Measurements from ENCODE around the gene EIF4H.
"Not testable (repeated sequence)": the region's sequence is repeated elsewhere in the genome, so short reads cannot be mapped to it uniquely, and the experiment has no call there.

EIF4H gene

GRCh38 chr7:74197449-74198124, 23.4 kb downstream of the EIF4H start:
- H3K4me3 Mint-ChIP-seq: no peak overlapping the region
- H3K27ac Mint-ChIP-seq: peak overlapping the region in 1 of 3 experiments; percentile 30
- no peaks in the 10 kb centered on the region for H3K4me1 Mint-ChIP-seq
- H3K9me3 Mint-ChIP-seq: no peaks in the 10 kb centered on the region
- peaks cover 47% of the 10 kb centered on the region for H3K36me3 Mint-ChIP-seq (ENCODE audit: low read depth)
- H3K27me3 Mint-ChIP-seq (ENCODE audit: low read depth): no peaks in the 10 kb centered on the region
- no peak for TF ChIP-seq CTCF (IDR thresholded peaks at IDR 0.05; ENCODE audit: unreplicated experiment in 3 of 3)

- Mint-ChIP-seq H3K36me3 (ENCODE audit: low read depth) (peaks cover 27% of the 10 kb centered on the region), H3K4me3 (no peak overlapping the region), H3K27ac (no peak overlapping the region), H3K27me3 (ENCODE audit: low read depth) (no peaks in the 10 kb centered on the region), H3K4me1 (no peaks in the 10 kb centered on the region), H3K9me3 (no peaks in the 10 kb centered on the region)
- TF ChIP-seq CTCF (IDR thresholded peaks at IDR 0.05; ENCODE audit: unreplicated experiment in 3 of 3): no peak
Measured at GRCh38 chr7:74199551-74200355, 25.6 kb downstream of the EIF4H start.

GRCh38 chr7:74202841-74203556, 28.8 kb downstream of the EIF4H start:
- H3K36me3 Mint-ChIP-seq (ENCODE audit: low read depth): peaks cover 6% of the 10 kb centered on the region
- no peaks in the 10 kb centered on the region for H3K9me3 Mint-ChIP-seq
- peak; percentile 34 to 53 (median 37) for TF ChIP-seq CTCF (IDR thresholded peaks at IDR 0.05; ENCODE audit: unreplicated experiment in 3 of 3)
- H3K27ac Mint-ChIP-seq: no peak overlapping the region
- H3K4me1 Mint-ChIP-seq: no peaks in the 10 kb centered on the region
- no peak overlapping the region for H3K4me3 Mint-ChIP-seq
- H3K27me3 Mint-ChIP-seq (ENCODE audit: low read depth): peaks cover 11% of the 10 kb centered on the region

- peaks cover 6% of the 10 kb centered on the region for H3K36me3 Mint-ChIP-seq (ENCODE audit: low read depth)
- H3K4me1 Mint-ChIP-seq: no peaks in the 10 kb centered on the region
- H3K4me3 Mint-ChIP-seq: no peak overlapping the region
- H3K9me3 Mint-ChIP-seq: no peaks in the 10 kb centered on the region
- peaks cover 15% of the 10 kb centered on the region for H3K27me3 Mint-ChIP-seq (ENCODE audit: low read depth)
- no peak for TF ChIP-seq CTCF (IDR thresholded peaks at IDR 0.05; ENCODE audit: unreplicated experiment in 3 of 3)
- H3K27ac Mint-ChIP-seq: no peak overlapping the region
Measured at GRCh38 chr7:74203956-74204618, 29.9 kb downstream of the EIF4H start.

- not testable (repeated sequence) for H3K27ac Mint-ChIP-seq; H3K4me1 Mint-ChIP-seq; H3K36me3 Mint-ChIP-seq (ENCODE audit: low read depth); H3K9me3 Mint-ChIP-seq; H3K4me3 Mint-ChIP-seq
- H3K27me3 Mint-ChIP-seq (ENCODE audit: low read depth): peaks cover 15% of the 10 kb centered on the region
Measured at GRCh38 chr7:74206052-74206451, 31.9 kb downstream of the EIF4H start.
